Measurements from ENCODE around the gene CD79B.
"Not testable (repeated sequence)": the region's sequence is repeated elsewhere in the genome, so short reads cannot be mapped to it uniquely, and the experiment has no call there.

The CD79B gene

DNA sequence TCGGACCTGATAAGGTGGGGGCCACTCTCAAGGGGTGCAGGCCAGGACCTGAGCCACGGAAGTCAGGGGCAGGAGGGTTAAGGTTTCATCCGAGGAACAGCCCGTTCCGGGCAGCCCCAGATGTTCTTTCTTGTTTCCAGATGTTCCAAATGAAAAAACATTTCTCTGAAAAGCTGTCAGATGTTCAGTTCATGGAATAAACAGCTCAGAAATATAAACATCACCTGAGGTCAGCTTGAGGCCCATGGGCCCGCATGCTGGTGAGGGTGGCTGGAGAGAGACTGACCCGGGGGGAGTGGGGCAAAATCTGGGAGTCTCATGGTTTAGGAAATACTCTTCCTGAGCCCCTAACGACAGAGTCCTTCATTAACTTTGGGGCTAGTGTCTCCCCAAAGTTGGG, 1.5 kb upstream of the CD79B start:
- DNase-seq (ENCODE audit: low read depth, low spot score), result no peak

GRCh38 chr17:63932721-63933120, 590 bp upstream of the CD79B start:
- no peak for DNase-seq (ENCODE audit: low read depth, low spot score)

DNA sequence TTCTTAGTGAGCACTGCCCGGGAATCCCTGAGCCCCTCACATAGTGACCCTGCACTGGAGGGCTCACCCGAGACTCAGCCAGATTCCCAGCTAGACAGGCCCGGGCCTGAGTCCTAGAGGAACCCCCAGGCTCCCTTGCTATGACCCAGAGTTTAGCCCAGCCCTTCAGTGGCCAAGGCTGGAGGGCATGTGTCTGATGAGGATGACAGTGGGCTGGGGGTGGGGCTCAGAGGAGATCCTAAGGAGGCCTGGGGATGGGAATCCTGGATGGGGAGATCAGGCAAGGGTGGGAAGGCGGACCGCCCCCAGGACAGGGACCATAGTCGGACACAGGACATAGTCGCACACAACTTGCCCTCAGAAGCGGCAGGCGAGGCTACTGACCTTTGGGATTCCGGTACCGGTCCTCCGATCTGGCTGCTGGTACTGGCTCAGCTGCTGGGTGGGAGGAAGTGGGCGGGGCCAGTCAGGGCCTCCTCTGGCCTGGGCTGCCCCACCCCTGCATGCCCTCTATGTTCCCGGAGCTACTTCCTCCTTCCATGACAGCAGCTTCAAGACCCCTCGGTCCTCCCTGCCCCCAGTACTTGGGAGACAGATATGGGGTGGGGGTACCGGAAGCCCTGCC, 1.1 kb downstream of the CD79B start:
- no peak for DNase-seq (ENCODE audit: low read depth, low spot score)

- no peak for DNase-seq (ENCODE audit: low read depth, low spot score)
Measured at GRCh38 chr17:63929860-63930766, 2.0 kb downstream of the CD79B start.

GRCh38 chr17:63928966-63929695, 3.0 kb downstream of the CD79B start:
- no peak for DNase-seq (ENCODE audit: low read depth, low spot score)

DNA sequence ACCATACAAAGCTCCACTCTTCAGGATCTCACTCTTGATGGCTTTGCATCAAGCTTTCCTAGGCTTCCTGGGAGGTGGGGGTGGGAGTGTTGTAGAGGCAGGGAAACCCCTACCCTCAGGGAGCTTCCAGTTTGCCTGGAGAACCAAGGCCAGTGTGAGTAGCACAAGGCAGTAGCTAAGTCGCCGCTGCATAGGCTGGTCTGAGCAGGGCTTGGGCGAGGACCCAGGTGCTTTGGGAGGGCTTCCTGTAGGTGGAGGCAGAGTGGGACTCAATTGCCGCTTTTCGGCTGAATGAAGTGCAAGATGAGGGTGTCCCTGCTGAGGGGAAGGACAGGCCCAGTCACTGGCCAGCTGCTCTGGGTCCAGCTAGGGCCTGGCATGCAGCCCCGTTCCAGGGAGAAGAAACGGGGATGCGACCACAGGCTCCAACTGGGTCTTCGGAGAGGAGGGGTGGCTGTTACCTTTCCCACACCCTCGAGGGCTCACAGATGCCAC, 3.9 kb downstream of the CD79B start:
- no peak for DNase-seq (ENCODE audit: low read depth, low spot score)

- DNase-seq (ENCODE audit: low read depth, low spot score), result no peak
Measured at GRCh38 chr17:63927464-63928171, 4.5 kb downstream of the CD79B start.

- DNase-seq (ENCODE audit: low read depth, low spot score), result no peak
Measured at GRCh38 chr17:63926164-63926563, 6.0 kb downstream of the CD79B start.

DNA sequence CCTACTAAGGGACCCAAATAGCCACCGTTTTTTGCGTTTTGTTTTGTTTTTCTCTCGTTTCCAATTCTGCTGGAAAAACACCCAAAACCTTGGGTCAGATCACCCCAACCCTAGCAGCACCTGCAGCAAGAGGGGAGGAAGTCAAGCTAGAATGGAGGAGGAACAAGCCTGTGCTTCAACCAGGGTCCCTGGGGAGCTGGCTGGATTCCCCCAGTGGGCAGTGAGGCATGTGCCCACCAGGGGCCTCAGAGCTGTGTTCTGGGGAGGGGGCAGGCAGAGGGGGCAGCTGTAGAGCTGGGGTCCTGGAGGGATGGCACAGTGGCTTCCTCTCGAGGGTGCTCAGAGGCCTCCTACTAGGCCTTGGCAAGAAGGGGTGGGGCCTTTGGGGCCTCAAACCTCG, 6.5 kb downstream of the CD79B start:
- no peak for DNase-seq (ENCODE audit: low read depth, low spot score)

GRCh38 chr17:63922402-63922801, 9.7 kb downstream of the CD79B start:
- not testable (repeated sequence) for DNase-seq (ENCODE audit: low read depth, low spot score)

- DNase-seq (ENCODE audit: low read depth, low spot score), result not testable (repeated sequence)
Measured at GRCh38 chr17:63920779-63921178, 11.4 kb downstream of the CD79B start.

DNA sequence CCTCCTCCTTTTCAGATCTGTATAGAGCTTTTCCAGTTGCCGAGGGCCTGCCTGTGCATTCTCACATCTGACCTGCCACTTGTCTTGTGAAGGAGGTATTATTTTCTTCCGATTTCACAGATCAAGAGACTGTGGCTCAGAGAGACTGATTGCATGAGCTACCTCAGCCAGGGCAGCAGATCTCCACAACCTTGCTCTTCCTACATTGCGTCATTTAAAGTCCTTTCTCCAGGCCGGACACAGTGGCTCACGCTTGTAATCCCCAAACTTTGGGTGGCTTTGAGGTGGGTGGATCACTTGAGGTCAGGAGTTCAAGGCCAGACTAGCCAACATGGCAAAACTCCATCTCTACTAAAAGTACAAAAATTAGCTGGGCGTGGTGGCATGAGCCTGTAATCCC, 12.1 kb downstream of the CD79B start:
- DNase-seq (ENCODE audit: low read depth, low spot score), result not testable (repeated sequence)

GRCh38 chr17:63919311-63919723, 12.8 kb downstream of the CD79B start:
- no peak for DNase-seq (ENCODE audit: low read depth, low spot score)

- DNase-seq (ENCODE audit: low read depth, low spot score), result not testable (repeated sequence)
Measured at GRCh38 chr17:63918789-63919305, 13.3 kb downstream of the CD79B start, which contains the start of gene GH1. Gene GH1, minus strand, starts transcription at chr17:63918839. Its CDS starts 63 bp downstream, at chr17:63918776.

GRCh38 chr17:63918305-63918704, 13.8 kb downstream of the CD79B start:
- no peak for DNase-seq (ENCODE audit: low read depth, low spot score)

DNA sequence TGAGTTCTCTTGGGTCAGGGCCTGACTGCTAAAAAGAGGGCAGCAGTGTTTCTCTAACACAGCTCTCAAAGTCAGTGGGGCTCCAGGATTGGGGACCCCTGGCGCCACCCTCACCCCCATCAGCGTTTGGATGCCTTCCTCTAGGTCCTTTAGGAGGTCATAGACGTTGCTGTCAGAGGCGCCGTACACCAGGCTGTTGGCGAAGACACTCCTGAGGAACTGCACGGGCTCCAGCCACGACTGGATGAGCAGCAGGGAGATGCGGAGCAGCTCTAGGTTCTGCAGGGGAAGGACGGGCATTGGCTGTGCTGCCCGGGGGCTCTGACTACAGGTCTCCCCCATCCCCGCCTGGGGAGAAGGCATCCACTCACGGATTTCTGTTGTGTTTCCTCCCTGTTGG, 14.5 kb downstream of the CD79B start:
- no peak for DNase-seq (ENCODE audit: low read depth, low spot score)

DNA sequence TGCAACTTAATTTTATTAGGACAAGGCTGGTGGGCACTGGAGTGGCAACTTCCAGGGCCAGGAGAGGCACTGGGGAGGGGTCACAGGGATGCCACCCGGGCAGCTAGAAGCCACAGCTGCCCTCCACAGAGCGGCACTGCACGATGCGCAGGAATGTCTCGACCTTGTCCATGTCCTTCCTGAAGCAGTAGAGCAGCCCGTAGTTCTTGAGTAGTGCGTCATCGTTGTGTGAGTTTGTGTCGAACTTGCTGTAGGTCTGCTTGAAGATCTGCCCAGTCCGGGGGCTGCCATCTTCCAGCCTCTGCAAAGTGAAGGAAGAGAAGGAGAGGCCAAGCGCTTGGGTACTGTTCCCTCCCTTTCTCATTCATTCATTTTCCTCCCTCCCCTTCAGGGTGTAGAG, 14.9 kb downstream of the CD79B start:
- not testable (repeated sequence) for DNase-seq (ENCODE audit: low read depth, low spot score)

- no peak for DNase-seq (ENCODE audit: low read depth, low spot score)
Measured at GRCh38 chr17:63916566-63917185, 15.5 kb downstream of the CD79B start.

DNA sequence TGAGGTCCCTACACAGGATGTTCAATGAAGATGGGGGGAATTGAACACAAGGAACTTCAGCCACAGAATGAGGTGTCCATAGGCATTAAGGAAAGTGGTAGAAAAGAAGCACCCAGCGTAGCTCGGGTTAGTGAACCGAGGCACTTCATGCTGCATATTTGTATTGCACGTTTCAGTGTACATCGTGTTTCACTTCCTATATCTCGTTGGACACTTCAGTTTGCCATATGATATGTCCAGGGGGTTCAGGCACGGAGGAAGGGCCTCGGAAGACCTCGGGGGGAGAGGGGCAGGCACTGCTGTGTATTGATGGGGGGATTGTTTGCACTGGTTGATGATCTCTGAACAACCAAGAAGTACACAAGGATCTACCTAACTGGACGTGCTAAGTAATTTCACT, 16.4 kb downstream of the CD79B start:
- not testable (repeated sequence) for DNase-seq (ENCODE audit: low read depth, low spot score)

DNA sequence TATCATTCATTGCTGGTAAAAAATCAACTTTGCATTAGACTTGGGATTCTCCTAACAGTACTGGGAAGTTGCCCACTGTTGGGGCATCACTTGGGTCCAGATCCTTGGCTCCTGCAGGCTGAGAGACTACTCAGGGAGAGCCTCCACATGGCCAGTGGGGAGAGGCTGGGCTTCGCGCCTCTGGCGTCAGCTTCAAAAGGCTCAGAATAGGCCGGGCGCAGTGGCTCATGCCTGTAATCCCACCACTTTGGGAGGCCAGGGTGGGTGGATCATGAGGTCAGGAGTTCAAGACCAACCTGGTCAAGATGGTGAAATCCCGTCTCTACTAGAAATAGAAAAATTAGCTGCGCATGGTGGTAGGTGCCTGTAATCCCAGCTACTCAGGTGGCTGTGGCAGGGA, 17.7 kb downstream of the CD79B start:
- no peak for DNase-seq (ENCODE audit: low read depth, low spot score)

DNA sequence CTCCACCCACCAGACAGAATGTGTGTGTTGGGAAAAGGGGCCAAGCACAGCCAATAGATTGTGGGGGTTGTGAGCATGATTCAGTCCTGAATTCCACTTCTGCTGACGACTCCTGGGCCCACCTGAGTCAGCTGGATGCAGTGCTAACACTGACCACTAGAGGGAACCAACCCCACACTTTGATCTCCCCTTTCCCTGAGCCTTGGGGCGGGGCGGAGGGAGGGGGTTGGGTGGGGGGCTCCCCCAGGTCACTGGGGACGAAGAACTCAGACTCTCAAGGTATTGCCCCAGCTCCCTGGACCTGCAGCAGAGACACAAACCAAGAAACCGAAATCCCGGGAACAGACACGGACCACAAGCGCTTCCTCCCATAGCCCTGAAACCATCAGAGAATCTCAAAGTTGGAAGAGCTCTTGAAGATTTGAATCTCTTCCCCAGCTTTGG, 20.5 kb downstream of the CD79B start:
- no peak for DNase-seq (ENCODE audit: low read depth, low spot score)
